Adipocyte (in vitro differentiated cells): ENCODE measurements around the gene MACROD2.

Experiments used
- DNase-seq: peaks from one replicate; pipeline ENCODE4 v3.0.0-alpha.2; 2015; ENCODE audit warnings: low read depth
- H3K27me3 ChIP-seq: replicated peaks from 2 replicates; pipeline ENCODE4 v1.7.0; 2013; ENCODE audit warnings: mild to moderate bottlenecking, low read length, moderate library complexity; ENCODE audit not compliant: control insufficient read depth, insufficient read depth
- H3K36me3 ChIP-seq: 2 replicates; pipeline ENCODE4 v1.7.0; 2013; ENCODE audit warnings: low read length, mild to moderate bottlenecking, moderate library complexity; ENCODE audit not compliant: control insufficient read depth, insufficient read depth, severe bottlenecking
- H3K4me1 ChIP-seq: 2 replicates; pipeline ENCODE4 v1.7.0; 2013; ENCODE audit warnings: mild to moderate bottlenecking, low read length, moderate library complexity; ENCODE audit not compliant: control insufficient read depth, insufficient read depth
- H3K4me3 ChIP-seq: 2 replicates; pipeline ENCODE4 v1.7.0; 2013; ENCODE audit warnings: mild to moderate bottlenecking, low read length, moderate library complexity
- H3K9ac ChIP-seq: 2 replicates; pipeline ENCODE4 v1.7.0; 2013; ENCODE audit warnings: mild to moderate bottlenecking, low read length, moderate library complexity
- H3K9me3 ChIP-seq: 2 replicates; pipeline ENCODE4 v1.7.0; 2013; ENCODE audit warnings: mild to moderate bottlenecking, low read length, moderate library complexity; ENCODE audit not compliant: control insufficient read depth

MACROD2 gene

DNA sequence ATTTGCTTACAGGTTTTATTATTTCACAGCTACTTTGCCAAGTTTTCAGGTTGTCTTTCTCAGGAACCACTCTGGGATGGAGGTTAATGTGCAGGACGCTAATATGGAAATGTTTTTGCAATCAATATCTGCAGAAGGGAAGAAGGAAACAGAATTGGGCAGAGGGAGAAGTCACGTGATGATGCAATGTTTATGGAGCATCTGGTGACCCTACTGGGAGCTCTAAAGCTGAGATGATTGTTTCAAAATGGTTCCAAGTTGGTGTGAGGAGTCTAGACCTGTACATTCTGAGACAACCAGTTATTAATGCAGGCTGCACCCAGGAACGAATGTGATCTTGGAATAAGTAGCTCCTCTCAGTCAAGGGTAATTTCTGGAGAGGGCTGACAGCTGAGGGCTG lies 1247.5 kb downstream of the MACROD2 start:
- no peak overlapping the region for H3K9ac ChIP-seq
- no peaks in the 10 kb centered on the region for H3K9me3 ChIP-seq
- no peak for DNase-seq

DNA sequence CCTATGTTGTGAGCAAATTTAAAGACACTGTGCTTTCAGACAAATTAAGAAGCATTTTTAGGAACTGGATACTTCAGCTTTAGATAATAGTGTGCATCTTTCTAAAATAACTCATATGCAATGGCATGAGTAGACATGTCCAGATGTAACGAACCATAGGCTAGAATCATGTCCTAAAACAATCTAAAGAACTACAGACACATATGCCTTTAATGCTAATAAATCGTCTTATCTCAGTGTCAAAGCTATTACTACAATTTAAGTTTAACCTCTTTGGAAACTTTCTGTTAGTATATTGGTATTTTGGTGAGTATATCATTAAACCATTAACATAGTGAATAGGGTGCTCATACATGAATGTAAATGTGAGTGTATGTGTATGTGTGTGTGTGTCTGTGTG lies 1250.6 kb downstream of the MACROD2 start:
- Histone ChIP-seq H3K9ac (no peak overlapping the region), H3K27me3 (no peaks in the 10 kb centered on the region), H3K4me3 (no peak overlapping the region), H3K9me3 (no peaks in the 10 kb centered on the region), H3K36me3 (no peaks in the 10 kb centered on the region), H3K4me1 (no peaks in the 10 kb centered on the region)
- DNase-seq, result no peak

More for the DNA sequence above, 1247.5 kb downstream of the MACROD2 start:
- Histone ChIP-seq H3K4me3 (no peak overlapping the region), H3K27me3 (no peaks in the 10 kb centered on the region), H3K36me3 (no peaks in the 10 kb centered on the region), H3K4me1 (no peaks in the 10 kb centered on the region)

DNA sequence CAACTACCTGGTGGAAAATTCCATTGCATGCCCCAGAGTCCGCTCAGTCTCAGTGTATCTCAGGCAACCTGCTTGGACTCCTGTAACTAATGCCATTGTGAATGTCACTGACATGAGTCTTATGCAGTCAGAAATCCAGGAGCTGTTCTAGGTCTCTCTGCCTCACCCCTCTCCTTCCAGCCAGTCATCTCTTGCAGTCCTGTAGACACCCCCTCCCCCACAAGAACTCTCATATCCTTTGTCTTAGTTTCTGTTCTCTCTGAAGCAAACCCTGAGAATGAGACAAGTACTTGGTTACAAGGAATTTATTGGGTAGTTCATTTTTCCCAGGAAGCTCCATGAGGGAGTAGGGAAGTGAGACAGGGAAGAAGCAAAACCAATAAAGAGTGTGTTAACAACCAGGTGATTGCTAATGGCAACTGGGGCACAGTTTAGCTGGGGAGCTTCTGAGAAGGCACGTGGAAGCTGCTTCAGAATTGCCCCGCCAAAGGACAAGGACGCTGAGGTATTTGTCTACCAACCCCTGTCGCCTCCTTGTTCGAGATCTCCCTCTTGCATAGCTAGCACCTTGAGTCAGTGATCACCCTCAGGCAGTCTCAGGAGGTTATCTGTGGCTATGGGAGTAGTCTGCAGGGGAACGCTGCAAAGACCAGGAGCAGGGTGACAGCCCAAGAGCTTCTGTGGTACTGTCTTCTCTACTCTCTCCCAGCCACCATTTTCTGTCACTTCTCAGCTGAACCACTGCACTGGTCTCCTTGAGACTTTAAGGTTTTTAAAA lies 1253.5 kb downstream of the MACROD2 start:
- H3K27me3 ChIP-seq, result no peaks in the 10 kb centered on the region
- no peaks in the 10 kb centered on the region for H3K4me1 ChIP-seq
- DNase-seq, result no peak
- no peaks in the 10 kb centered on the region for H3K36me3 ChIP-seq
- H3K4me3 ChIP-seq, result no peak overlapping the region
- no peak overlapping the region for H3K9ac ChIP-seq
- H3K9me3 ChIP-seq, result no peaks in the 10 kb centered on the region

DNA sequence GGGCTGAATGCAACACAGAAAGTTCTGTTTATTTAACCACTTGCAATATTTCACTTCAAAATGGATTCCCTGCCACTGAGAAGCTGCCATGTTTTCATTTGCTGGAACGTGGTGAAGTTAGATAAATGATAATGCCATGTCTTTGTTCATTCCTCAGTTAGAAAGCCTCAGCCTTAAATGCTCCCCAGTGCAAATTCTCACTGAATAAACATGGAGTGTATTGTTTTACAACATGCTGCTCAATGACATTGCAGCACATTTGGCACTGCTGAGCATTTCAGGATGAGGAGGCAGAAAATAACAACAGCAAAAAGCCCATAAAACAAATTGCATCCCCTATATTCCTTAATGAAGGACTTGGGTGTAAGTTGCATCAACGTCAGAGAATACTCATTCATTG lies 1255.9 kb downstream of the MACROD2 start:
- Histone ChIP-seq H3K9me3 (no peaks in the 10 kb centered on the region), H3K4me1 (no peaks in the 10 kb centered on the region), H3K4me3 (no peak overlapping the region), H3K36me3 (no peaks in the 10 kb centered on the region), H3K9ac (no peak overlapping the region), H3K27me3 (no peaks in the 10 kb centered on the region)
- DNase-seq, result no peak

DNA sequence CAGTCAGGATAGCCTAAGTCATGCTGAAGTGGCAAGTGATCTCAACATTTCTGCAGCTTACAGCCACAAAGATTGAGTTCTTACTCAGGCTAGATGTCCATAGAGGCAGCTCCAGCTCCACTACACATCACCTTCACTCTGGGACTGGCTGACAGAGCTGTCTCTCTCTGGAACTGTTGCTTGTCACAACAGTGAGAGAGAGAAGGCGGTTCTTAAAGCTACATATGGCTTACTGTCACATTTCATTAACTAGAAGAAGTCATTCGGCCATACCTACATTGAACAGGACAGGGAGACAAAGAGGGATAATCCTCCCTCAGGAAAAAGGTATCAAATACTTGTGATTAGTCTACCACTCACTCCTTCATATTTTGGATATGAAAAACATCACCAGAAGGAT lies 1257.0 kb downstream of the MACROD2 start:
- no peak overlapping the region for H3K9ac ChIP-seq
- H3K27me3 ChIP-seq, result no peaks in the 10 kb centered on the region
- DNase-seq, result no peak
- H3K4me3 ChIP-seq, result no peak overlapping the region
- no peaks in the 10 kb centered on the region for H3K36me3 ChIP-seq
- H3K9me3 ChIP-seq, result no peaks in the 10 kb centered on the region
- no peaks in the 10 kb centered on the region for H3K4me1 ChIP-seq

DNA sequence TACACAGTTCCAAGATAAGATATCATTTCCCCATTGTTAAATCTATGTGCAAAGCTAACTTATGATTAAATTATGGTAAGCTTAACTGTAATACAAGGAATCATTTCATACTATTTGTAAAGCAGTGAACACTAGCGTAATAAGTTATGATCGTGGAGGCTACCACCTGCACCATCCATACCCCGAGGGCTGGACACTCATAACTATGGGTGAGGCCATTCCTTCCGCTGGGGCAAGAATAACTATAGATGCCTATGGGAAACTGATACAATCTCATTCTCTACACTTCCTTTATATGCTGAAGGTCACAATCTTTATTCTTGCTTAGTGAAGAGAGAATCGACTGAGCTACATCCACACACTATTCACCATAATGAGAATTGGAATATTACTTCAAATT lies 1258.1 kb downstream of the MACROD2 start:
- Histone ChIP-seq H3K9ac (no peak overlapping the region), H3K27me3 (no peaks in the 10 kb centered on the region), H3K4me1 (no peaks in the 10 kb centered on the region), H3K4me3 (no peak overlapping the region), H3K9me3 (no peaks in the 10 kb centered on the region), H3K36me3 (no peaks in the 10 kb centered on the region)
- DNase-seq, result no peak

DNA sequence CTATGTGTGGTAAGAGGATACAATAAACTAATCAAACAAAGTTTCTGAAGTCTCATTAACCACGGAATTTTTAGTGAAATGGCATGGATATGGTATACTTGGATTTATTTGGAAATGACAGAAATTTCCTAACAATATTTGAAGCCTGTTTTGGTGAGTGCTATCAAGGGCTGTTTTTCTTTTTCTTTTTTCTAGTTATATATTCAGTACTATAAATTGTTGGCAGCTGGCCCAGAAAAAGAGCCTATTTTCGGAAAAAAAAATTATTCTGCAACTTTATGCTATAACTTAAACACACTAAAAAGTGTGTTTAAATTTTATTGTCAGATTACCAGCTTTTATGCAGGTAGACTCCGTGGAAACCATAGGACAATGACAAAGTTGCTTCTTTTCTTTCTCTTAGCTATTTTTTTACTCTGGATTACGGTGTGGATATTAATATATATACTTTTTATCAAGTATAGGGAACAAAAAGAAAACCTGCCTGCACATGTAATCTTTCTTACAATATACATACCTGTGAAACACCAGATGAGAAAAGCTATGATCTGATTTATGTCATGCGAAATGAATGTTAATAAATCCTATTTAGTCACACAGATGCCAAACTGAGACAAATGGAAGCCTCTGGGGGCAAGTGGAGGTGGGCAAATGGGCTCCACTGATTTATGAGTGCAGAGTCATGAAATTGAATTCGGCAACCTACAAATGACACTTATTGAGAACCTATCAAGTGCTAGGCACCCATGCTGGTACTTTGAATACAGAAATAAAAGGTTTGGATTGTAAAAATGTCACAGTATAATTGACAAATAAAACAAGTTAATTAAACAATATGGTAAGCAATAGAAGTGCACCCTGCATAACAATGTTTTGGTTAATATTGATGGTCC lies 1261.6 kb downstream of the MACROD2 start:
- no peak overlapping the region for H3K9ac ChIP-seq
- no peaks in the 10 kb centered on the region for H3K4me1 ChIP-seq
- no peaks in the 10 kb centered on the region for H3K27me3 ChIP-seq
- no peaks in the 10 kb centered on the region for H3K9me3 ChIP-seq
- H3K4me3 ChIP-seq, result no peak overlapping the region
- H3K36me3 ChIP-seq, result no peaks in the 10 kb centered on the region
- DNase-seq, result peak; percentile 45

DNA sequence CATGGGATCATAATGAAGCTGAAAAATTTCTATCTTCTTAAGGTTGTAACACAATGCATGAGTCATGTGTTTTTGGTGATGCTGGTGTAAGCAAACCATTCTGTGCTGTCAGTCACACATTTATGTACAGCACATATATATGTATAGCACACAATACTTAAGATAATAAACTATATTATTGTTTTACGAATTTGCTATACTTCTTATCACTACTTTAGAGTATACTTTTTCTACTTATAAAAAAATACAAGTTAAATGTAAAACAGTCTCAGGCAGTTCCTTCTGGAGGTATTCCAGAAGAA lies 1262.2 kb downstream of the MACROD2 start:
- Histone ChIP-seq H3K36me3 (no peaks in the 10 kb centered on the region), H3K27me3 (no peaks in the 10 kb centered on the region), H3K9ac (no peak overlapping the region), H3K4me3 (no peak overlapping the region), H3K4me1 (no peaks in the 10 kb centered on the region), H3K9me3 (no peaks in the 10 kb centered on the region)
- no peak for DNase-seq

DNA sequence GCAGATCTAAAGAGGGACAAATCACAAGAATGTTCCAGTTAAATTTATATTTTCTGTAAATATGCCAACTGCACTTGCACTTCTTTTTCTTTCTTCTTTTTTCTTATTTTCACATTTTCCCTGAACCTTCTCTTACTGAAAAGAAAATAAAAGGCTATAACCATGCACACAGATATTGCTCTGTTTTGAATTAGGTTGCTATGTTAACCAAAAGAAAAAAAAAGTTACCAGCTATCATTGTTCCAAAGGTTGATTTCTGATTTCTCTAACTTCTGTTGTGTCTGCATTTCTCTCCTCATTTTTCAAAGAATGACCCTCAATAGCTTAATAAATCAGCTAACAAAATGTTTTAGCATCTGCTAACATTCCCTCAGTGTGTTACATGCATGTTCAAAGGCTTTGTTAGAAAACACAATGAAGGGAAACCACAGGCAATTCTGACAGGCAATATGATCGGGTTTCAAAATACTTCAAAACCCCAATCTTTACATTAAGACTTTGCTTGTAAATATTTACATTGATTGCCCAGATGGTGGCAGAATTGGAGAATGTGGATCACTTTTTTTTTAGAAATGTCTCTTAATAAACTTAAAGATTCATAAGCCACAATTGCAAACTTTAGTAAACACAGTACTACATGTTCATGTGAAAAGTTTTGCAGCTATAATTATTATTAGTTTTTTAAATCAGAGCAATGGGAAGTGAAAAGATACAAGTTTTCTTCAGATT lies 1270.4 kb downstream of the MACROD2 start:
- Histone ChIP-seq H3K4me1 (no peaks in the 10 kb centered on the region), H3K9ac (no peak overlapping the region), H3K4me3 (no peak overlapping the region), H3K27me3 (no peaks in the 10 kb centered on the region), H3K36me3 (no peaks in the 10 kb centered on the region), H3K9me3 (peaks cover 5% of the 10 kb centered on the region)
- peak; percentile 23 for DNase-seq

DNA sequence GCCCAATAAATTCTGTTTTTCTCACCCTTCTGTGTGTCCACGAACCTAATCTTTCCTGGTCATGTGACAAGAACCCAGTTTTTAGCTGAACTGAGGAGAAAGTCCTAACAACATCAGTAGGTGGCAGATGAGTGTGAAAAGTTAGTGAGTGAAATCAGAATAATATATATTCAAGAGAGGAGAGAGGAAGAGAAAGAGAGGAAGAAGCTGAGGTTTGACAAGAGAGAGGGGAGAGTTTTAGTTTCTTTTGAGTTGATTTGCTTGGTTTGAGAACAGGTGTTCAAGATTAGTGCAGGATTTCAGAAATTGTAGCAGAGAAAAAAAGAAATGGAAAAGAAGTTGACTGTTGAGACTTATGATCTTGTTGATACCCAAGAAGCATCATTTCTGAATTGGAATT lies 1272.6 kb downstream of the MACROD2 start:
- no peak for DNase-seq
- Histone ChIP-seq H3K36me3 (no peaks in the 10 kb centered on the region), H3K9me3 (peaks cover 4% of the 10 kb centered on the region), H3K4me3 (no peak overlapping the region), H3K27me3 (no peaks in the 10 kb centered on the region), H3K9ac (no peak overlapping the region), H3K4me1 (no peaks in the 10 kb centered on the region)

DNA sequence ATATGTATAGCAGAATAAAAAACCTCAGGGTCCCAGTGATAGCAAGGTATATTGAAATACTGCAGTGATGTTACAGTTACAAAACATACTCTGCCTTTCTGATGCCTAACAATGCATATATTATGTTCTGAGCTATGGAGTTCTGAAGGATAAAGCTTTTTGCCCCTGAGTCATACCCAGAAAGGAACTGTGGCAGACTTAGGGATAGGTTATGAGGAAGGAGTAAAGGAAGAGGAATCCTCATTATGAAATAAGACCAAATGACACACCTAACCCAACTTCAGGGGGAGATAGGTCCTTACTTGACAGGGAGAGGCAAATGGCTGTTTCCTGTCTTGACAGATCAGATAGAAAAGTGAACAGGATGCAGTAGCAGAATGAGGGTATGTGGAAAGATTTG lies 1282.7 kb downstream of the MACROD2 start:
- Histone ChIP-seq H3K27me3 (no peaks in the 10 kb centered on the region), H3K36me3 (no peaks in the 10 kb centered on the region), H3K9me3 (no peaks in the 10 kb centered on the region), H3K4me3 (no peak overlapping the region), H3K9ac (no peak overlapping the region), H3K4me1 (no peaks in the 10 kb centered on the region)
- DNase-seq, result peak; percentile 12
